ENCODE data around the gene ARFRP1. TPM values are rescaled to one million over a fixed set of nuclear protein-coding genes. Genes with fewer than 3 reads are reported as not detected.
A peak's percentile ranks its signal among the peaks of the same experiment; 100 is the strongest.
"Not testable (repeated sequence)": the region's sequence is repeated elsewhere in the genome, so short reads cannot be mapped to it uniquely, and the experiment has no call there.

Gene ARFRP1
- total and polyA plus RNA-seq, 10 donors = 36.7 to 118 (median 67.3) TPM

DNA sequence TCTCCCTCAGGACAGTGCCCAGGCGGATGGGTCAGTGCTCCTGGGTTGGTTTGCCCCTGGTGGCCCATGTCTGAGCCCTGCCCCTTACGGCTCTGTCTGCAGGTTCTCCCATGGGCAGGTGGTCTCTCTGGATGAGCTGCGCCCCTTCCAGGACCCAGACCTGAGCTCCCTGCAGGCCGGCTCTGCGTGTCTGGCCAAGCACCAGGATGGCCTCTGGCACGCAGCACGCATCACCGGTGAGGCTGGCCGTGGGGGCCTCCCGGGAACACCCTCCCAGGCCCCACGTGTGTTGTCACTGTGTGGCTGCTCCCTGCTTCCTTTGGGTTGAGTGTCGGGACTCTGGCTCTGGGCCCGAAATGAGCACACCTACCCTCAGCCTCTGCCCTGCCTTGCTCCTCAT, 25.3 kb upstream of the ARFRP1 start:
- DNase-seq = no peak
- Histone ChIP-seq H3K4me1 (peaks cover 31 to 76% (median 65%) of the 10 kb centered on the region in 6 donors), H3K27me3 (replicated peaks in 1 of 7) (peaks cover 0 to 13% (median 0%) of the 10 kb centered on the region in 7 donors), H3K4me3 (no peak overlapping the region), H3K27ac (no peak overlapping the region), H3K36me3 (peaks cover 0 to 64% (median 32%) of the 10 kb centered on the region in 6 donors), H3K9me3 (no peaks in the 10 kb centered on the region)
- intact Hi-C loops (cut with DNase I; ENCODE audit: low total_unique reads) = no loop called here
- 90 to 95% (median 93%) methylated on average over 12 to 13 of the region's 13 CpGs for WGBS, 5 donors
- TF ChIP-seq POLR2A (IDR thresholded peaks at IDR 0.05) (no peak), POLR2AphosphoS5 (IDR thresholded peaks at IDR 0.05) (no peak)
- TF ChIP-seq, protein P1, sequence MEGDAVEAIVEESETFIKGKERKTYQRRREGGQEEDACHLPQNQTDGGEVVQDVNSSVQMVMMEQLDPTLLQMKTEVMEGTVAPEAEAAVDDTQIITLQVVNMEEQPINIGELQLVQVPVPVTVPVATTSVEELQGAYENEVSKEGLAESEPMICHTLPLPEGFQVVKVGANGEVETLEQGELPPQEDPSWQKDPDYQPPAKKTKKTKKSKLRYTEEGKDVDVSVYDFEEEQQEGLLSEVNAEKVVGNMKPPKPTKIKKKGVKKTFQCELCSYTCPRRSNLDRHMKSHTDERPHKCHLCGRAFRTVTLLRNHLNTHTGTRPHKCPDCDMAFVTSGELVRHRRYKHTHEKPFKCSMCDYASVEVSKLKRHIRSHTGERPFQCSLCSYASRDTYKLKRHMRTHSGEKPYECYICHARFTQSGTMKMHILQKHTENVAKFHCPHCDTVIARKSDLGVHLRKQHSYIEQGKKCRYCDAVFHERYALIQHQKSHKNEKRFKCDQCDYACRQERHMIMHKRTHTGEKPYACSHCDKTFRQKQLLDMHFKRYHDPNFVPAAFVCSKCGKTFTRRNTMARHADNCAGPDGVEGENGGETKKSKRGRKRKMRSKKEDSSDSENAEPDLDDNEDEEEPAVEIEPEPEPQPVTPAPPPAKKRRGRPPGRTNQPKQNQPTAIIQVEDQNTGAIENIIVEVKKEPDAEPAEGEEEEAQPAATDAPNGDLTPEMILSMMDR (IDR thresholded peaks at IDR 0.05 in 8 of 11, conservative IDR thresholded peaks at IDR 0.05 in 3 of 11) = no peak

DNA sequence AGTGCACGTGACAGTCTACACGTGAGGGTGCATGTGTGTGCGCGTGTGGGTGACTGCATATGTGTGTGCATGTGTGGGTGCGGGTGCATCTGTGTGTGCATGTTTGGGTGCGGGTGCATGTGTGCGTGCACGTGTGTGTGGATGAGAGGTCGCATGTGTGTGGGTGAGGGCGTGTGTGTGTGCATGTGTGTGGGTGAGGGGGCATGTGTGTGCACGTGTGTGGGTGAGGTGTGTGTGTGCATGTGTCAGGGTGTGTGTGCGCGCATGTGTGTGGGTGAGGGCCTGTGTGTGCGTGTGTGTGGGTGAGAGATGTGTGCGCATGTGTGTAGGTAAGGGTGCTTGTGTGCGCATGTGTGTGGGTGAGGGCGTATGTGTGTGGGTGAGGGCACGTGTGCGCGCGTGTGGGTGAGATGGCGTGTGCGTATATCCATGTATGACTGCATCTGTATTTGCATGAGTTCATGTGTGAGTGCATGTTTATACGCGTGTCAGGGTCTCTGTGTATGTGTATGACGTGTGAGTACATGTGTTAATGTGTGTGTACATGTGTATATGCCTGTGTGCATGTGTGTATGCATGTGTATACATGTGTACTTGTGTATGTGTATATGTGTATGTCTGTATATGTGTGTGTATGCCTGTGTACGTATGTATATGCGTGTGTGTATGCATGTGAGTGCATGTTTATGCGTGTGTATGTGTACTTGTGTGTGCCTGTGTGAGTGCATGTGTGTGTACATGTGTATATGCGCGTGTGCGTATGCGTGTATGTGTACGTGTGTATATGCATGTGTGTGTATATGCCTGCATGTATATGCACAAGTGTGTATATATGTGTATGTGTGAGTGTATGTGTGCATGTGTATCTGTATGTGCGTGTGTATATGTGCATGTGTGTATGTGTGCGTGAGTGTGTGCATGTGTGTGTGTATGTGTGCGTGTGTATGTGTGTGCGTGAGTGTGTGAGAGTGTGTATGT, 24.6 kb upstream of the ARFRP1 start:
- DNase-seq = no peak
- Histone ChIP-seq H3K9me3 (no peaks in the 10 kb centered on the region), H3K27me3 (replicated peaks in 1 of 7) (peaks cover 0 to 6% (median 0%) of the 10 kb centered on the region in 7 donors), H3K4me3 (no peak overlapping the region), H3K36me3 (peaks cover 0 to 64% (median 32%) of the 10 kb centered on the region in 6 donors), H3K27ac (peak overlapping the region in 1 of 8 donors; percentile 83), H3K4me1 (peaks cover 26 to 76% (median 64%) of the 10 kb centered on the region in 6 donors)
- intact Hi-C loops (cut with DNase I; ENCODE audit: low total_unique reads) = no loop called here
- 87 to 92% (median 89%) methylated on average over 38 of the region's 38 CpGs for WGBS, 5 donors
- TF ChIP-seq POLR2AphosphoS5 (IDR thresholded peaks at IDR 0.05) (peak in 1 of 3 donors; percentile 18), POLR2A (IDR thresholded peaks at IDR 0.05) (no peak)
- TF ChIP-seq, protein P1 (IDR thresholded peaks at IDR 0.05 in 8 of 11, conservative IDR thresholded peaks at IDR 0.05 in 3 of 11) = no peak

DNA sequence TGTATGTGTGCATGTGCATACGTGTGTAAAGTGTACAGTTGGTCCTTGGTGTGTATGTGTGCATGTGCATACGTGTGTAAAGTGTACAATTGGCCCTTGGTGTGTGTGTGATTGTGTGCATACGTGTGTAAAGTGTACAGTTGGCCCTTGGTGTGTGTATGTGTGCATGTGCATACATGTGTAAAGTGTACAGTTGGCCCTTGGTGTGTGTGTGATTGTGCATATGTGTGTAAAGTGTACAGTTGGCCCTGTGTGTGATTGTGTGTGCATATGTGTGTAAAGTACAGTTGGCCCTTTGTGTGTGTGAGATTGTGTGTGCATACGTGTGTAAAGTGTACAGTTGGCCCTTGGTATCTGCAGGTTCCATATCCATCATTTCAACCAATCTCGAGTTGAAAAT, 23.6 kb upstream of the ARFRP1 start:
- TF ChIP-seq POLR2A (IDR thresholded peaks at IDR 0.05) (no peak), POLR2AphosphoS5 (IDR thresholded peaks at IDR 0.05) (no peak)
- TF ChIP-seq, protein P1 (IDR thresholded peaks at IDR 0.05 in 8 of 11, conservative IDR thresholded peaks at IDR 0.05 in 3 of 11) = no peak
- peaks cover 0 to 65% (median 33%) of the 10 kb centered on the region in 6 donors for H3K36me3 ChIP-seq
- peaks cover 19 to 75% (median 57%) of the 10 kb centered on the region in 6 donors for H3K4me1 ChIP-seq
- H3K9me3 ChIP-seq = peaks cover 0 to under 1% (median 0%) of the 10 kb centered on the region in 8 donors
- WGBS, 5 donors = 56 to 90% (median 73%) methylated on average over 4 to 5 of the region's 5 CpGs
- no peaks in the 10 kb centered on the region for H3K27me3 ChIP-seq (replicated peaks in 1 of 7)
- no peak for DNase-seq
- H3K4me3 ChIP-seq = no peak overlapping the region
- intact Hi-C loops (cut with DNase I; ENCODE audit: low total_unique reads) = no loop called here
- H3K27ac ChIP-seq = peak overlapping the region in 2 of 8 donors; percentile 54 to 83

DNA sequence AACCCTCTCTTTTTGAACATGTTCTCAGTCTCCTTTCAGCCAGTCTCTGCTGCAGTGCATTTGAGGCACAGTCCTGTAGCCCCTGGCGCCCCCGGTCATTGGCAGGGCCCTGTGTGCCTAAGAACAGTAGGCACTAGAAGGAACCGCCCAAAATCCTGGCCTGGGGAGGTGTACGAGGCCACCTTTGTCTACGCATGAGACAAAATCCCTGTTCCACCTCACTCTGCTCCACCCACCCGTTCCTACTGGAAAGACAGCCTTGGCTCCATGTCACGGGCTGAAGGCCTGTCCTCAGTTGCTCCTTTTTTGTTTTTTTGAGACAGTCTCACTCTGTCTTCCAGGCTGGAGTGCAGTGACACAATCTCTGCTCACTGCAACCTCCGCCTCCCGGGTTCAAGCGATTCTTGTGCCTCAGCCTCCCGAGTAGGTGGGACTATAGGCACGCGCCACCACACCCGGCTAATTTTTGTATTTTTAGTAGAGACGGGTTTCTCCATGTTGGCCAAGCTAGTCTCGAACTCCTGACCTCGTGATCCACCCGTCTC, 22.5 kb upstream of the ARFRP1 start:
- WGBS, 5 donors = 69 to 72% (median 71%) methylated on average over 18 of the region's 18 CpGs
- intact Hi-C loops (cut with DNase I; ENCODE audit: low total_unique reads) = not testable (repeated sequence)

DNA sequence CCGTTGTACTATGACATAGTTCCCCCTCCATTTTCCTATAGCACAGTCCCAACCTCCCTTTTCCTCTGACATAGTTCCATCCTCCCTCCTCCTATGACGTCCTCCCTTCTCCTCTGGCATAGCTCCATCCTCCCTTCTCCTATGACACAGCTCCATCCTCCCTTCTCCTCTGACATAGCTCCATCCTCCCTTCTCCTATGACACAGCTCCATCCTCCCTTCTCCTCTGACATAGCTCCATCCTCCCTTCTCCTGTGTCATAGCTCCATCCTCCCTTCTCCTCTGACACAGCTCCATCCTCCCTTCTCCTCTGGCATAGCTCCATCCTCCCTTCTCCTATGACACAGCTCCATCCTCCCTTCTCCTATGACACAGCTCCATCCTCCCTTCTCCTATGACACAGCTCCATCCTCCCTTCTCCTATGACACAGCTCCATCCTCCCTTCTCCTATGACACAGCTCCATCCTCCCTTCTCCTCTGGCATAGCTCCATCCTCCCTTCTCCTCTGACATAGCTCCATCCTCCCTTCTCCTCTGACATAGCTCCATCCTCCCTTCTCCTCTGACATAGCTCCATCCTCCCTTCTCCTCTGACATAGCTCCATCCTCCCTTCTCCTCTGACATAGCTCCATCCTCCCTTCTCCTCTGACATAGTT, 15.3 kb upstream of the ARFRP1 start:
- whole genome bisulfite sequencing, 5 donors = 73 to 85% (median 82%) methylated on average over 2 of the region's 2 CpGs
- H3K27me3 ChIP-seq (replicated peaks in 1 of 7); intact Hi-C loops (cut with DNase I; ENCODE audit: low total_unique reads); H3K27ac ChIP-seq; H3K4me3 ChIP-seq; DNase-seq: not testable (repeated sequence)
- peaks cover 2 to 87% (median 42%) of the 10 kb centered on the region in 6 donors for H3K36me3 ChIP-seq
- H3K9me3 ChIP-seq = peaks cover 0 to 38% (median 34%) of the 10 kb centered on the region in 8 donors
- H3K4me1 ChIP-seq = peaks cover 0 to 21% (median 9%) of the 10 kb centered on the region in 6 donors

More for the DNA sequence above, 22.5 kb upstream of the ARFRP1 start:
- DNase-seq; H3K27me3 ChIP-seq (replicated peaks in 1 of 7): not testable (repeated sequence)
- Histone ChIP-seq H3K36me3 (peaks cover 0 to 65% (median 32%) of the 10 kb centered on the region in 6 donors), H3K4me3 (peak overlapping the region in 1 of 8 donors; percentile 19), H3K9me3 (peaks cover 0 to 12% (median 11%) of the 10 kb centered on the region in 8 donors), H3K27ac (peak overlapping the region; percentile 58 to 83 (median 67)), H3K4me1 (peaks cover 12 to 63% (median 46%) of the 10 kb centered on the region in 6 donors)

All from spleen (tissue), 11 donors.